NCI-H1694 treated with DMSO at 0.1 percent for 48 hours (cell line): ENCODE results near the gene MYRF.

Experiments used
- DNase-seq: peaks from one replicate; lab custom pipeline; 2025; lab: John Stamatoyannopoulos, UW

The MYRF gene

DNA sequence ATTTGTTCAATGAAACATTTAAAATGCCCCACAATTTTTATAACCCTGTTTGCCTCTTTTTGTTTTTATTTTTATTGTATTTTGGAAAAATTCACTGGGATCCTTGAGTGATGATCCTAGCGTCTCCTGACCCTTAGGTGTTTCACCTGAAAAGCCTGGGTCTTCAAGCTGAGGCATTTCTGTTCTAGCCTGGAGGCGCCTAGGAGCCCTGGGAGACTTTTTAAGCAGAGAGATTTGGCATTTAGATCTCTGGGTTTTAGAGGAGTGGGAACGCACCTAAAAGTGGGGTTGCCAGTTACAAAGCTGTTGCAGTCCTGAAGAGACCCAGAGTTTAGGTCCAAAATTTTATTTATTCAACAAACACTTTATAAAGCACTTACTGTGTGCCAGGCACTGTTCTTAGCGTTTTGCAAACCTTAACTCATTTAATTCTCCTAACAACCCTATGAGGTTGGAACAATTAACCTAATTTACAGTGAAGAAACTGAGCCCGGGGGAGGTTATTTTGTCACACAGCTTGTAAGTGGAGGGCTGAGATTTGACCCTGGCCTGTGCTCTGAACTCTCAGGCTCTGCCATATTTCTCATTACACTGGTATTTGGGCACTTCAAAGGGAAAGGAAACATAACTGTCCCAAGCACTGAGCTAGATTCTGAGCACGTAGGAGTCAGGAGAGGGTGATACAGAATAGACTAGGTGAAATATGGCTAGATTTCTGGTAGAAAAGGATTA lies 65.2 kb downstream of the MYRF start:
- DNase-seq, result no peak

GRCh38 chr11:61820174-61820573 lies 67.7 kb downstream of the MYRF start:
- no peak for DNase-seq

DNA sequence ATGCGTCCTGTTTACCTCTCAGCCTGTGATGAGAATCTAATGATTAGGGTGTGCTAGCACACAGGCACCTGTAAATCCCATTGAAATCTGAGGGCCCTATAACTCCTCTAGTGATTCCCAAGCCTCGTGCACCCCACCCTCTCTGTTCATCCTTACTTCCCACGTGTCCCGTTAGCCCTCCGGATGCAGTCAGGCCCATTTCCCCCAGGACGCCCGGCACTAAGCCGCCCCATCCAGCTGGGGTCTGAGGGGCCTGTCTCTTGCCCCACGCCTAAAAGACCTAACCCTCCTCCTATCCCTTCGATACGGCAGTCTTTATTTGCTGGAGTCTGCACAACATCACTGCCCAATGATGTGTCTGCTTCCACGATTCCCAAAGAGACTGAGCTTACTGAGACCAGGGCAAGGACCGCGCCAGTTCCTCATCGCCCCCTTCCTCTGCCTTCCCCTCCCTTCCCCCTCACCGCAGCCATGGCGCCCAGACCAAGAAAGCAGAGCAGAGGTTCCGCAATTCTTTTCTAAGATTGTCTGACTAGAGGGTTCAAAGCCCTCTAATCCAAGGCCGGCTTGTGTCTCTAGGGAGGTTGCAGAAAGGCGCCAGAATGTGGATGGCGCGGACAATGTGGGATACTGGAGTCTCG lies 74.6 kb downstream of the MYRF start:
- DNase-seq, result peak; percentile 25

GRCh38 chr11:61827571-61828378 lies 75.3 kb downstream of the MYRF start, which contains the start of gene FADS2:
TSS of gene FADS2 (plus strand) at chr11:61828300. CDS start at chr11:61828391, 91 bp downstream.
- peak; percentile 88 for DNase-seq

GRCh38 chr11:61828379-61828628 lies 75.9 kb downstream of the MYRF start:
- DNase-seq, result no peak

- no peak for DNase-seq
Measured at GRCh38 chr11:61828629-61829407, 76.4 kb downstream of the MYRF start.

DNA sequence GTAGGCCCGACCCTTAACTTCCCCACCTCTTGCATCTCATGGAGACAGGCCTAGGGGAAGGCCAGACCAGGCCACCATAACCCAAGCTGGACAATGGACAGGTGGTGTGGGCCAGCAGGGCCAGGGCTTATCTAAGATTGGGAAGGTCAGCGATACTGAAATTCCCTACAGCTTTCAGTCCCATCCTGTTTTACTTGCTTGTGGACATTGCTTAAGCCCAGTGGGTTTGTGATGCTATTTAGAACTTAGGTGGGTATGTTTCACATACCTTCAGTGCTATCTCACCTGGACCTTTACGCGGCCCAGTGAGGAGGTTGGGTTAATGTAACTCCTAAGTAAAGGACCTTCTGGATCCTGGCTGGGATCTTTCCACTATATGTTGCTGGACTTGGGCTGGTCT lies 77.4 kb downstream of the MYRF start:
- no peak for DNase-seq

DNA sequence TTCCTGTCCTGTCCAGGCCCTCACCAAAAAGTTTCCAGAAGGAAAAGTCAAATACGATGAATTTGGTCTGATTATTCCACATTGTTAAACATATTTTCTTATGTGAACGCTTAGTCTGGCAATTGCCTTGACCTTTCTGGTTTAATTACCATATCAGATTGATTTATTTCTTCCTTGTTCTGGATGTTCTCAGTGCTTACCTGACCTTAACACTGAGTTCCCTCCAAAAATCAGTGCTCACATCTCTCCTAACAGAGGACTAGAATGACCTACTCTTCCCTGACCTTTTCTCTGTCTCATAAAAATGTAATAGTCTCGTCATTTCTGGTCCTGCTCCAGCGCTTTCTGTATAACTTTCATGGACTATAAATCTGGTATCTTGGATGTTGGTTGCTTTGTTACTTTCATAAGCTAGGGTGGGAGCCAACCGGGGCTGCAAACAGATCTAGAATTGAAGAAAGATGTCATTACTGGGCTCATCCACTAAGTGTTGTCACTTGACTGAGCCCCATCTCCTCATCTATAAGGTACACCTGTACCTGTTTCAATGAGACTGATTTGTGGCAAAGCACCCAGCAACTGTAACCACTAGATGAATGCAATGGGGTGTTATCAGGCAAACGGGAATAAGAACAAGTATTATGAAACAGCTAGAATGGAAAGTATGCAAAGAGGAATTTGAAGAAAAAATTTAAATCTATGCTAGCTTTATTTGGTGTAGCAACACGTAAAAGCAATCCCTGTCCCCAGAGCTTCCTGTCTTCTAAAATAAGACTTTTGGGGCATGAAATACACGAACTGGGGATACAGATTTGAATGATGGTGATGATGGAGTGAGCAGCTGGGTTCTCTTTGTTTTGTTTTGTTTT lies 78.0 kb downstream of the MYRF start:
- DNase-seq, result no peak

DNA sequence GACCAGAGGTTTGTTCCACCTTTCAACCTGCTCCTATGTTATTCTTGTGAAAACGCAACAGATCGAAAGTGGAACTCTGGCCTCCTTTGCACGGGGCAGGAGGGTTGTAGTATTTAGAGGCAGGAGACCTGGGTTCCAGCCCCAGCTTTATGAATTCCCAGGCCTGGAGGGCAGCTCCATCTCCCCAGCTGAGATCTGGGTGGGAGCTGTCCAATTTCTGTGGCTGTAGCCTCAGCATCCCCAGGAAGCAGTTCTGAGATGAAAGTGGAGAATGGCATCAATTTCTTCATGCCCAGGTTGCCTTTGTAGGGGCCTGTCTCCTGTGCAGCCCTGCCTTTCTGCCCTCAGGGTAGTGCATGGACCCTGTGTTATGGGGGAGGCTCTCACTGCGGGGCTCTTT lies 79.8 kb downstream of the MYRF start:
- DNase-seq, result no peak

DNA sequence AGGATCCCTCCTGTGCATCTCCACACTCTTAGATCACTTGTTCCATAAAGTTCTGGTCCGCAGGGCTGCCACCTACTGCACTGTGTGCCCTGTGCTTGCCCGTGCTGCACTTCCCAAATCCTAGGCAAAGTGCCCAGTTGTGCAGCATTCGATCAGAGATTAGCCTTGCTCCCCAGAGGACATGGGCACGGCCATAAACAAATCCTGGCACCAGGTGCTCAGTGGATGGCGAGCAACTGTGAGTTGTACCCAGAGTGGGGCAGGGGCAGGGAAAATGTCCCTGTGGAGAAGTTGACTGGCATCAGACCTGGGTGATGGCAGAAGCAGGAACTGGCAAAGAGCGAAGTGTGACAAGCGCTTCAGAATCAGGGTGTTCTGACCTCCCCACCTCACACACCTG lies 80.3 kb downstream of the MYRF start:
- DNase-seq, result no peak

DNA sequence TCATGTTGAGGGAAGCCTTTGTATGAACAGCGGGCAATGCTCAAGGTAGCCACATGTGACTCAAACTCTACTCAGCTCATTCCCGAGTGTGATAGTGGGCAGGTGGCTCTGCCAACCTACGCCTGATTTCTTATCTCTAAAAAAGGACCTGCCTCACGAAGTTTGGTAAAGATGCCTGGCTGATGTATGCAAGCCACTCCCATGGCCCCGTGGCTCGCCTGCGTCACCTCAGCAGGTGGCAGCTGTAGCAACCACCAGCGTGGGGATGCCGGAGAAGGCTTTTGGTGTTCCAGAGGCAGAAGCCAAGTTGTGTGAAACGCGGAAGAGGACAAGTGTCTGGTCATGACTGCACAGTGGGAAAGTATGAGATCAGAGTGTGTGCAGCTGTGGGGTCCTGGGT lies 81.0 kb downstream of the MYRF start:
- no peak for DNase-seq

DNA sequence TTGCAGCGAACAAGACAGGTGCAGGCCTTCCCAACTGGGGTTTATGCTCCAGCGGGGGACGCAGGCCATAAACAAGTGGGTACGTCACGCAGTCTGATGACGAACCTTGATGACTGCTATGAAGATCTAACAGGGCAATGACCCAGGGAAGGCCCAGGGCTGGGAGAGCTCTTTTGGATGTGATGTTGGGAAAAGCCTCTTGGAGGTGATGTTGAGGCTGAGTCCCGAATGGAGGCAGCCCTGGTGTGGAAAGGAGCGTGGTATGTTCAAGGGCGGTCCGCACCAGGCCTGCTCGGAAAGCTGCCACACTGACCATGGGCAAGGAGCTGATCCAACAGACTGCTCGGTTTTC lies 81.5 kb downstream of the MYRF start:
- no peak for DNase-seq

DNA sequence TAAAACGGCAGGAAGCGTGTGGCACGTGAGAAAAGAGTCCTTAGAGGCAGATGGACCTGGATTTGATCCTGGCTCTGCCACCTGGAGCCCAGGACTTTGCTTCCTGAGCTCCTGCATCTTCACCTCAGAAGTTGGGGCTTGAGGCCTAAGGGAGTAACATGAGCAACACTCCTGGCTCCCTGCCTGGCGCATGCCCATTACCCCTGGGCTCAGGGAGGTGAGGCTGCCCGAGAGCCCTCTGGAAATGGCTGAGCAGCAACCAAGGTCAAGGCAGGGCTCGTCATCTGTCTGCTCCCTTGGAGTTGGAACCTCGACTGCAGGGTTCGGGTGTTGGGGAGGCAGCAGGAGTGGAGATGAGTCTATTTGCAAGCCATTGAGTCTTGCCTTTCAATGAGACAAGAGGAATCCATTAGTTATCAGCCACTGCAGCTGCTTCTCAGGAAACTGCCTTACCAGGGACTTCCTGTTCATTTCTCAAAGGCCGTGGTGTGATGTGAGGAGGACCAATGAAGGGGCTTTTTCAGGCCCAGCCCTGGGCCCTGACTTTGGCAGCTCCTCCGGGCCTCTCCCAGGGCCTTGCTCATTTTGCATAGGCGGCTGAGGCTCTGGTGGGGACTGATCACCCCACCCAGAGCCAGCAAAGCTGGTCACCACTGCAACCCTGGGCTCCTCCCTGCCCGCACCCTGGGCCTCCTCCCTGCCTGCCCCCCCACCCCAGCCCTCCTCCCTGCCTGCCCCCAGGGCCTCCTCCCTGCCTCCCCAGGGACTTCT lies 82.0 kb downstream of the MYRF start:
- DNase-seq, result no peak

- no peak for DNase-seq
Measured at GRCh38 chr11:61836193-61836592, 83.8 kb downstream of the MYRF start.

DNA sequence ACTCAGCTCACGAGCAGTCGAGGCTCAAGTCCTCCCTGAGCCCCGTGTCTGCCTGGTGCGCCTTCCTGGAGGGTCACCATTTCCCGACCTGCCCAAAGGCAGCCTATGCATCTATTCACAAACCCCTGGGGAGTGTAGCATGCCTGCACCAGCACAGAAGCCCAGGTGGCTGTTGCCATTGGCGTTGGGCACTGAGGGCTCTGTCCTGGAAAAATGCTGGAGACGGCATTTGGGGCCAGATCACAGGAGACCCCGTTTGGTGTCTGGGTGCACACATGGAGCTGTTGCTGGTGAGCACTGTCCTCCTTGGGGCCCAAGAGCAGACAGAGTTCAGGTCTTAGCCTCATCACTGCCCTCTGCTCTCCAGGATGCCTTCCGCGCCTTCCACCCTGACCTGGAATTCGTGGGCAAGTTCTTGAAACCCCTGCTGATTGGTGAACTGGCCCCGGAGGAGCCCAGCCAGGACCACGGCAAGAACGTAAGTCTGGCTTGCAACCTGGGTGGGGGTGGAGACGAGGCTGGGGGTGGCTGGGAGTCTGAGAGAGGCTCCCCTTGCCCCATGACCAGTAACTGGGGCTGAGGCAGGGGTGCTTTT lies 85.1 kb downstream of the MYRF start:
- DNase-seq, result no peak
